ENCODE data around the gene R3HCC1L.

R3HCC1L gene

DNA sequence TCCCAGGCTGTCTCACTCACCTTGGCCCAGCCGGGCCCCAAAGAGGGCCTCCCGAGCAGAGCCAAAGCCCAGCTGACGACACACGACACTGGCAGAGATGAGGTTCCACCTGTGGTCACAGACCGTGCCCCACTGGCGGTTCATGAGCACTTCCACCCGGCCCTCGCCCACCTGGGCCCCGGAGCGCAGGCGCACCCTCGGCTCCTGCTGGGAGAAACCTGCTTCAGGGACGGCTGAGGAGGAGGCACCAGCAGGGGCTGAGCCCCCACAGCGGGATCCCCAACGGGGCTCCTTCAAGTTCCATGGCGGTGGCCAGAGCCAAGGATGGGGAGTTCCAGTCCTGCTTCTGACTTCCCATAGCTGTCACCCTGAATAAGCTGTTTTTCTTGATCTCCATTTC lies 123.5 kb downstream of the R3HCC1L start:
- DNase-seq: no peak

DNA sequence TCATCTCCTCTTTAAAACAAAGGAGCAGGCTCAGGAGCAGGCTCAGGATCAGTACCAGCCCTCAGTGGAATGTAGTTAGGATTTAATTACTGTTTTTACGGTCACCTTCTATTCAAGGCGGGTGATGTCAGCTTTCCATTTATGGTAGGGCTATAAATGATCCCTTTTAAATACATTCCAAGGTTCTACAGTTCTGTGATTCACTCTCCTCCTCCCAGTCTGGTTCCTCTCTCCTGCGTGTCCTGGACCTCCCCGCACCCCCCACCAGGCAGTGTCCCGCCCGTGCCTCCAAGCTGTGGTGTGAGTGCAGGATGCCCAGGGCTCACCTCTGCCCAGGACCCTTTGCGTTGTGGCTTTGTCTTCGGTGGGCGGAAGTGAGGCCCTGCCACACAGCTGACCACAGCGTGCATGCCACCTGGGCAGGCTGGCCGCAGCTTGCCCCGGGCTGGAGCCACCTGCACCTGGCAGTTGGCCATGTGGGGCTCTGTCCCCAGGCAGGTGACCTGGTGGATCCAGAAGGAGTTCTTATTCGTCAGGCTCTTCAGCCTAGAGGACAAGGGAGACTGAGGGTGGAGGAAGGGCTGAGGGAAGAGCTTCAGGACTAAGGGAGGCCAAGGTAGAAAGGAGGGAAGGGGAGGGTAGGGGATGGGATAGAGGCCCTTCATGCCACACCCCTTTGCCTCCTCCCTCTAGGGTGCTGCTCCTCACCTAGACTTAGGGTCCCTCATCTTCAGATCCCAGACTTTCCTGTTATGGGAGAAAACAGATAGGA lies 124.4 kb downstream of the R3HCC1L start:
- no peak for DNase-seq

DNA sequence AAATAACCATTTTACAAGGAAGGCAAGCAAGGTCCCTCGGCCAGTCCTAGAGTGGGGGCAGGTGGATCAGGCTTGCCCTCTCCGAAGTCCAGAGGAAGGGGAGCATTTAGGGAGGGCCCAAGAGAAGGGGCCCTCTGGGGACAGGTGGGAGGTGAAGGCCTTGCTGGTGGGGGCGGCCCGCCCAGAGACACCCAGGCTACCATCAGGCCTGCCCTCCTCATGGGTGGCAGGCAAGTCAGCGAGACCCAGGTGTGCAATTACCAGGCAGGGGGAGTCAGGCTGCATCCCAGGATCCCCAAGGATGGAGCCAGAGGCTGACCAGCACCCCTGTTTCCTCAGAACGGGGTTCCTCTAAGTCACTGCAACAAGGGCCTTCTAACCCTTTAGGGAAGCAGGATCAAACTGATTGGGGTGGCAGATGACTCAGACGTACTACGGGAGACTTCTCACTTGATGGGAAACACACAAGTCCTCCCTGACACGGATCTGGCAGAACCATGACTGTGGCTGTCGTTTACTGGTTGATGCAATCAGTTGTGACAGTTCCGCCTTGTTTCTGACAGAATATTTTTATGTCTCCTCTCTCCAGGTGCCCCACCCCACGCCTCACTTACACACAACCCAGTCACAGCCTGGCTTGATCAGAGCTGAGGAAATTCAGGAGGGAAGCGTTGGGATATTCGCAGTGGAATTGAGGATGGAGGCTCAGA lies 125.3 kb downstream of the R3HCC1L start:
- peak in 1 of 56 donors; percentile 22 for DNase-seq

DNA sequence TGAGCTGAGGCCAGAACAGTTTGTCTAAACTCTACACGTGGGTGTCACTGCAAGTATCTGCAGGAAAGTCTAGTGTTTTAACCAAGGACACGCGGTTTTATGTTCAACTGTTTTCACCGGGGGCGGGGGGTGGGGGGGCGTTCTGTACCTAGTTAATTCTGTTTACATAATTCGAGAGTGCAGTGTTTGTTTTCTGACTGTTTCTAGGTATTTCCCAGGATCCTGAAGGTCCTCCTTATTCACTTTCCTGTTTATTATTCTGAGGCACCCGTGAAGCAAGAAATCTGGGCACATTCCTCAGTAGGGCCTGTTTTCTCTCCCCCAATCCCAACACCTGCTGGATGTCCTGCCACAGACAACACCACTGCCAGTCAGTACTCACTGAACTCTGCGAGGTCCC lies 125.9 kb downstream of the R3HCC1L start:
- DNase-seq: no peak

DNA sequence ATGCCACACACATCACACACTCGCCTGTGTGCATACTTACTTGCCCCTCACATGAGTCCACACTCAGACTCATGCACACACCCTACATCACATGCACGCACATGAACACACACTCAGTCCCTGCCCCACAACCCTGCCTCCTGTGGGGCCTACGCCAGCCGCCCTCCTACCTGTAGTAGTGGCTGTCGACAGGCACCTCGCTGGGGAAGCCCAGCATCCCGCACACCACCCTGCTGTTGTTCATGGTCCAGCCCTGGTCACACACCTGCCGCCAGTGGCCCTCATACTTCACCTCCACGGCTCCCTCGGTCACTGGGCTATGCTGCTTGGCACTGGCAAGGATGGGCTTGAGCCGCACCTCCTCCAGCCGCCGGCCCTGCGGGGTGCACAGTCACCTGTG lies 126.3 kb downstream of the R3HCC1L start:
- no peak for DNase-seq

DNA sequence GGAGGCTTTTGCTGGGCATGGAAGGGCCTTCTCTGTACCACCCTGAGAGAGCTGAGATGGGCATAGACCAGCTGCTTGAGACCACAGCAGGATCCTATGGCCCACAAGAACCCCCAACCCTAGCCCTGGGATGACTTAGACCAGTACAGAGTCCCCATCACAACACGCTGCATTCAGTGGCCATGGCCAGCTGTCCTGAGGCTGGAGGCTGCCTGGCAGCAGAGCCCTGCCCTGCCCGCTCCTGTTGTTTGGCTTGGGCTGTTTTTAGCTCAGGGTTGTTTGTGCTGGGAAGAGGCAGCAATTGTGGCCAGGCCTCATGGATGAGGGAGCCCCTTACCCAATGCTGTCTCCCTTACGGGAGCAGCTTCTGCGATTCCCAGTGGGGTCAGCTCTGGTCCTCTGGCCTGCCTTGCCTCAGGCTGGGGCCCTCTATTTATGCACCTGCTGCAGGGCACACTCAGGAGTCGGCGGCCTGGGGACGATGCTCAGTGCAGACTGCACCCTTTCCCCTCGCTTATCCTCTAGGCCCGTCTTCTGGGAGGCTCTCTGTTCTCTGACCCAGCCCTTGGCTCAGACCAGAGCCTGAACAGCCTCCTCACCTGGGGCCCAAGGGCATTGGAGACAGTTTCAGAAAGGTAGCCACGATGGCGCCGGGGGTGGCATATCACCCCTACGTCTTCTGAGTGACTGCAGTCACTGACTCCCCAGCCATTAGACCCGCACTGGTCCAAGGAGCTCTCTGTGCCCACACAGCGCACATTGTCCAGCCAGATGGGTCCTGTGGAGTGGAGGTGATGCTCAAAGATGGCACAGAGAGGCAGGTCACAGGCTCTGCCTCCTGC lies 127.2 kb downstream of the R3HCC1L start:
- no peak for DNase-seq

DNA sequence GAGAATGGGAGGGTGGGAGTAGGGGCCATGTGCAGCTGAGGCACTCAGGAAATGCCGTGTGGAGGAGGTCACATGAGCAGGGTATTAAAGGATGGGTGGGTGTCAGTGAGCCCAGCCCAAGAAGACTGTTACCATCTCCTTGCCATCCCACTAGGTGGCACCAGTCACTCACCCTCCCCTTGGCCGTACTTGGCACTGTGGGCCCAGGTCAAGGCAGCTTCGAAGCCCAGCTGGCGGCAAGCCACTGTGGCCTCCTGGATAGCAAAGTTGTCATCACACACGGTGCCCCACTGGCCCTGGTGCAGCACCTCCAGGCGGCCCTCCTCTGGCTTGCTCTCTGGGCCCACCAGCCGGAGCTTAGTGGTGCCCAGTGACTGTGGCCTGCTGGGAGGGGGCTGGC lies 128.1 kb downstream of the R3HCC1L start:
- DNase-seq: peak in 5 of 56 donors; percentile 10 to 26 (median 17)

DNA sequence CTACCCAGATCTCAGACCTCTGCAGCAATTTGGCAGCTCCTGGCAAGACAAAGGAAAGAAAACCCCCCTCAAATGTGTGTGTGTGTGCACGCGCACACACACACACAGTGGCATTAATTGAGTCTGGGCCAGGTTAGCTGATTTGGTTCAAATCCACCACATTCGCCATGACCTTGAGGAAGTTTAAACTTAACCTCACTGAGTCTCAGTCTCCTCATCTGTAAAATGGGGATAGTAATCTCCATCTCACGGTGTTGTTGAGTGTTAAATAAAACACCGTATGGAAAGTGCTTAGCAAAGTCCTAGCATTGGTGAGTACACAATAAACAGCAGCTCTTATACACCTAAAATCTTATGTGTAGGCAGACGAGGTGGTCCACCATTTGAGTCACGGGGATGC lies 128.6 kb downstream of the R3HCC1L start:
- DNase-seq: no peak

DNA sequence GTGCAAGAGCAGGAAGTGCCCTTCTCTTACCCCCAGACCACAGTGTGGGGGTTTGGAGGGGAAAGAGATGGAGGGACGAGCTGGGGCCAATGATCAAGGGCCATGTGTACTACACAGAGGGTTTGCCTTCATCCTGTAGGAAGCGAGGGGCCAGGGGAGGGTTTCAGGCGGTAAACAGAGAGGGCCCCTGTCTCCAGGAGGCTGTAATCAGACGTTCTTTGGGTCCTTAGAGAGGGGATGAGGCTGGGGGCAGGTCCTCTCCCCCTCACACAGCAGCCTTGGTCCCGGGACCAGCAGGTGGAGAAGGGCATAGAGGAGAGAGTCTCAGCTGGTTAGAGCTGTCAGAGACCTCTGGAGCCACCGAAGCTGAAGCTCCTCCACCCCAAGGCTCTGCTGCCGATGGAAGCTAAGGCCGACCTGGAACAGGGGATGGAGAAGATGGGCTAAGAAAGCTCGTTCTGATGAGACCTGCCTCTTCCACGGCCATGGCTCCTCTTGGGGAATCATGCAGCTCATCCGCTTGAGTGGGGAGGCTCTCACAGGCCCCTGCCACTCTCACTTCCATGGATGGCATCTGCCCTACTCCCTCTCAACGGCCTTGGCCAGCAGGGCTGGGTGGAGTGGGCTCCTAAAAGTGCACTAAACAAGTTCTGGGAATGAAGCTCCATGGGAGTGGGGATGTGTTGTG lies 130.1 kb downstream of the R3HCC1L start:
- DNase-seq: no peak

DNA sequence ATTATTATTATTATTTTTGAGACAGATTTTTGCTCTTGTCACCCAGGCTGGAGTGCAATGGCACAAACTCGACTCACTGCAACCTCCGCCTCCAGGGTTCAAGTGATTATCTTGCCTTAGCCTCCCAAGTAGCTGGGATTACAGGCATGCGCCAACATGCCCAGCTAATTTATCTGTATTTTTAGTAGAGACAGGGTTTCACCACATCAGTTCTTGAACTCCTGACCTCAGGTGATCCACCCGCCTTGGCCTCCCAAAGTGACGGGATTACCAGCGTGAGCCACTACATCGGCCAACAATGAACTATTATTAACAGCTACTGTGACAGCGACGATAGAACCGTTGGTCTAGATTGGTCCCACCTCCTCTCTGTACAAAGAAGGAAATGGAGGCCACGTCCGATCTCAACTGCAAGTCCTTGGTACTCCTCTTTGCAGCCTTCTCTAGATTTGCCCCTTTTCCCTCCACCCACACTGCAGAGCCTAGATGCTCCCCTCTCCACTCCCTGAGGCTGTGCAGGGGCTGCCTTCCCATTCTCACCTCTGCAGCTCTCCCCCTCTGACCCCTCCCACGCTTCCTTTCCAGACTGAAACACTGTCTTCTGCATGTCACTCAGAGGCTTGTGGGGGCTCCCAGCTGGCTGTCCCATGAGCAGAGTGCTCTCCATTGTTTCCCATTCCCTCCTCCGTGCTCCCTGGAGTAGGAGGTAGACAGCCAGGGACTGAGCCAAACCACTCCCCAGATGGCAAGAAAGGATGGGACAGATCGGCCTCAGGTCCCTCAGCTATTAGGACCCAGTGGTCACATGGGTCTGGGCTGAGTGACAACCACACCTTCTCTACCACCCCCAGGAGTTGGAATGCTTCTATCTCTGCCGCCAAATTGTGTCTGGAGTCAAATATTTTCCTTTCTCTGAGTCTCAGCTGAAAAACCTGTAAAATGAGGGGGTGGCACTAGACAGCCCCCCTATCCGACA lies 131.2 kb downstream of the R3HCC1L start:
- DNase-seq: peak in 1 of 56 donors; percentile 33

DNA sequence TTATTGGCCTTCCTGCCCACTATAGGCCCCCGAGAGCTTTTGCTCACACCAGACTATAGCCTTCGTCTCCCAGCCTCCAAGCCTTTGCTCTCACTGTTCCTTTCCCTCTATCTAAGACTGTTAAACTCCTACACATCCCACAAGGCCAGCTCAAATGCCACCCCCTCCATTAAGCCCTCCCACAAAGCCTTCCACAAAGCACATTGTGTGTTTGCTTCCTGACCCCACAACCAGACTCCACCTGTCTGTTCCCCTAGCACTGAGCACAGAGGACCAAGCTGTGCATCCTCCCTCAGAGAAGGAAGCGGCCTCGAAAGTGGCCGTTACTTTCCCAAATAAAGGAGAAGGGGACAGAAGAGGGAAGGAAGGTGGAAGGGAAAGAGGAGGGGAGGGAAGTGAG lies 132.2 kb downstream of the R3HCC1L start:
- DNase-seq: no peak

DNA sequence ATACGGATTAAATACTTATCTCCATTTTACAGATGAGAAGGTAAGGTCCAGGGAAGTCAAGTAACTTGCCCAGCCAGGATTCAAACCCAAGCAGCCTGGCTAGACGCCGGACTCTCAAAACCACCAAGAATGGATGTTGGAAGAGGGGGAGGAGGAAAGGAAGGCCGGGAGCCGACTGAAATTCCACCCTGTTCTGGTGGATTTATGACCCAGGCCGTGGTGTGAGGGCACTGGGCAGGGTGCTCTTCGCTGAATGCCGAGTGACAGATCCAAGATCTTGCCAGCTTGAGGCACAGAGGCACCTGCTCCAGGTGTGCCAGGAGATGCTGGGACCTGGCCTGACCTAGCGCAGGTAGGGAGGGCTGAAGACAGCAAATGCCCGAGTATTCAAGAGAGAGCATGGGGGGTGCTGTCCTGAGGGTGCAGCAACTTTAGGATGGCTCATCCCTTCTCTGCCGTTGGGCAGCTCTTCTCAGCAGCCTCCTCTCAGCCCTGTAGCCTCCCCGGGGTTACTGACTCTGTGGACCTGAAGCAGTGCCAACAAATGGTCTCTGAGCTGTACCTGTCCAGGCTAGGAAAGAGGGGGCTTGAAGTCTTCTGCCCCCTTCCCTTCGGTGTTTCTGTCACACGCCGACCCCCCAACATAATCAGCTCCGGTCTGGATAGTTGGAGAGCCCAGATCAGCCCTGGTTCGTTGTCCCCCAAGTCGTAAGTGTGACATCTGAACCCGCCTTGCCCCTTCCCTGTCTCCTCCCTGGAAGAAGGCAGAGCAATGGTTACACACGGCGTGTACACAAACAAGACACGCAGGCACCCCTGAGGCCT lies 132.8 kb downstream of the R3HCC1L start:
- DNase-seq: no peak

DNA sequence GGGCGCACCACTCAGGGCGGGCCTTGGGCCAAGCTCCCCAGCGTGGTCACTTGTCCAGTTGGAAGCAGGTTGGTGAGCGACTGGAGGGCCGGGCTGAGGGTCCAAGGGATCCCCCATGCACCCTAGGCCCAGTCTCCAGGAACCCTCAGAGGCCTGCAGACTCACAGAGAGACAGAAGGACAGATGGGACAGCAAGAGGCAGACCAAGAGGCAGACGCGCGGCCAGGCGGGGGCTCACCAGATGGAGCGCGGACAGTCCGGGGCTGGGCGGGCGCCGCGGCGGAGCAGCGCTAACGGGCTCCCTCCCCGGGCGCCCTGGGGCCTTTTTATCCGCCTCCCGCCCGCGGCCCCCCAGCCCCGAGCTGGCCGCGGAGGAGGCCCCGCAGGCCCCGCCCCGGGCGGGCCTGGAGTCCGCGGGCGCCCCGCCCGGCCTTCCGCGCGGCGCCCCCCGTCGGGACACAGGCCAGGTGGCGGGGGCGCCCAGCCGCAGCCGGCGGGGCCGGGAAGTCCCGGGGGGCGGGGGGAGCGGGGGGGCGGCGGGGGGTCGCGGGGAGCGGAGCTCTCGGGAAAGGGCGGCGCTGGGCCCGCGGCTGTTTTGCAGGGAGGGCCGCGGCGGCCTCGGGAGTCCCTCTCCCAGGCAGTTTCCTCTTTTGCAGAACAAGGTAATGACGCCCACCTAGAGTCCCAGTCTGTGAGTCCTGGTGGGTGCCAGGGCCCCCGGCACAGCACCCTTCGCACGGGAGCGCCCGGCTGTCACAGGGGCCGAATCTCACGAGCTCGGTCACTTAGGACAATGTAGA lies 133.6 kb downstream of the R3HCC1L start, which contains the start of gene LOXL4:
LOXL4 (minus strand) TSS at position 301 of the 800 bp plus-strand sequence. CDS start 5,175 bp downstream, outside the sequence.
- peak in 1 of 56 donors; percentile 51 for DNase-seq

DNA sequence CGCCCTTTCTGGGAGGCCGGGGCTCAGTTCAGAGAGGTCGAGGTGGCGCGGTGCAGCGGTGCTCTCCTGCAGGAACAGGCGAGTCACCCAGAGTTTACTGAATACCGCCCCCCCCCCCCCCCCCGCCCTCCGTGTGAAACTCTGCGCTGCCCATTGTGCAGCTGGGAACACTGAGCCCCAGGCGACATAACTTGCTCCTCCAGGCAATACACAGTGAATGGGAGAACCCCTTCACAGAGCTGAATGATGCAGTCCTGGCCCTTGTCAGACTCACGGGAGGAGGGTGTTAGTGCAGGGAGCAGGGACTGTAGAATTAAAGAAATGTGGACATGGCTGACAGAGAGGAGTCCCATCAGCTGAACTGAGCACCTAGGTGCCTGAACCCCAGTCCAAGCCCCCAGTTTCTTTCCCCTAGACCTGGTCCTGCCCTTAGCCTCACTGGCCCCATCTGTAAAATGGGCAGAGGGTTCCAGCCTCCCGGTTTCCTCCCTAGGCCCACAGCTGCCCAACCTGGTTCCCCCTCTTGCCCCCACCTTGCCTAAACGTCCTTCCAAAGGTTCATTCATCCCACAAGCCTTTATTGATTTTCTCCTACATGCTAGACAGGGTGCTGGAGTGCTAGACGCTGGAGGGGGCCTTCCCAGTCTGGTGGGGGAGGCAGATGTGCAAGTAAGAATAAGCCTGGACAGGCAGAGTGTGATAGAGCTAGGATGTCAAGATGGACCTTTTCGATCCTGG lies 134.4 kb downstream of the R3HCC1L start:
- no peak for DNase-seq

DNA sequence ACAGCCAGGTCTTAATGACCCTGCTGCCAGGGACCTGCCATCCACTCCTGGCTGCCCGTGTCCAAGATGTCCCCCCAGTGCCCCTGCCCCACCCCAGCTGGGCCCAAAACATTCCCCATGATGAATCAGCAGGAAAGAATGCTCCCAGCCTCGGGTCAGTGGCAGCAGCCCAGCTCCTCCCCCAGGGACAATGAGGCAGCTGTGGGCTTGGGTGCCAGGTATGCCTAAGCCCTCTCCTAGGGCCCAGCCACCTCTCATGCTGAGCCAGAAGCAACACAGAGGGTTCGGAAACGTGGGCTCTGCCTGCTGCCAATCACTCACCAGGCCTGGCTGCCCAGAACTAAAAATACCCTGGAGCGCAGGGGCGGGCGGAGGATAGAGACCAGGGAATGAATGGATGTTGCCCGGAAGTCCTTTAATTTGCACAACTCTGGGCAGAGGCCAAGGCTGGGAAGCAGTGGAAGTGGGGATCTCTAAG lies 135.0 kb downstream of the R3HCC1L start:
- peak in 12 of 56 donors; percentile 15 to 46 (median 32) for DNase-seq

DNA sequence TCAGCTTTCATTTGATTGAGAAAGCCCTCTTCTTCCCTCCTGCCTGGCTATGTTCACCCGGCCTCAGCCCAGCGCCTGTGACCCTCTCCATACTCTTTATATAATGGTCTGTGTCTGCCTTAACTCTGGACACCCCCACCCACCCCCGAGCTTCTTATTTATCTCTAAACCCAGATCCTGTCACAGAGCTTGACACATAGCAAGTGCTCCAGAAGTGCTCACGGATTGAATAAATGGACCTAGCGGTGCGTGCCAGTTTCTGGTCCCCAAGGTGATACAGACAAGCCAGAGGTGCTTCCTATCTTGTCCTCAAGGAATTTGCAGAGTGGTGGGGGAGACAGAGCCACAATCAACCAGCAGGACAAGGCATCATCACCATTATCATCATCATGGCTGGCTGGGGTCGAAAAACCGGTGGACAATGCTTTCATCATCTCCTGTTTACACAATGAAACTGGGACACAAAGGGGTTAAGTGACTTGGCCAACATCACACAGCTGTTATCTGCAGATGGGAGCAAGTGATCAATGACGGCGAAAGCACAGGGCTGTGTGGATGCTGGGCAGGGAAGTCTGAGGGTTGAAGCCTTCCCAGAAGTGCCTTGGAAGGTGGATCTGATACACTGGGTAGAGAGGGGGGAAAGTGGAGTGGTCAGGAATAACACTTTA lies 135.8 kb downstream of the R3HCC1L start:
- DNase-seq: no peak

DNA sequence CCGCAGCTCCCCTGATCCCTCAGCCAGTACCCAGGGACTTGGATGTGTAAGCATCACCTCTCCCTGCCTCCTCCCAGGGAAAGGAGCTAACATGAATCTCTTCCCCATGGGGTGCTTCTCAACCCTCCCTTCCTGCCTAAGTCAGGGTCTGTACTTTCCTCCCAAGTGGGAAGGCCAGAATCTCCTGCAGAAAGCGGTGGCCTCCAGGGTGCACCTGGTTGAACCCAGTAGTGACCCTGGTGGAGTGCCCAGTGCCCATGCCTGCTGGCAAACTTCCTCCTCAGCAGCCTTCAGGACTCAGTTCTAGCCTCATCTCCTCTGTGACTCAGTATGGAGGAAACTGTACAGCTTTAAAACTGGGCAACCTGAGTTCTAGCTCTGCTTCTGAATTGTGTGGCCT lies 136.3 kb downstream of the R3HCC1L start:
- DNase-seq: no peak

Data from amygdala (tissue), 56 donors.